ENCODE measurements around the gene RANBP3.

RANBP3 gene

GRCh38 chr19:5921516-5922160 is 56.3 kb downstream of the RANBP3 start:
- DNase-seq, result no peak

- DNase-seq, result no peak
Observed at GRCh38 chr19:5918463-5919079, 59.4 kb downstream of the RANBP3 start.

GRCh38 chr19:5917431-5918107 is 60.4 kb downstream of the RANBP3 start:
- DNase-seq, result no peak

GRCh38 chr19:5916181-5916708 is 61.7 kb downstream of the RANBP3 start:
- no peak for DNase-seq

GRCh38 chr19:5915782-5916165 is 62.2 kb downstream of the RANBP3 start:
- DNase-seq, result no peak

GRCh38 chr19:5914946-5915781 is 62.8 kb downstream of the RANBP3 start:
- no peak for DNase-seq

- no peak for DNase-seq
Observed at GRCh38 chr19:5914358-5914774, 63.6 kb downstream of the RANBP3 start.

- DNase-seq, result no peak
Observed at GRCh38 chr19:5913739-5914357, 64.1 kb downstream of the RANBP3 start, which contains the start of gene CAPS. CAPS (plus strand) TSS chr19:5914254; CDS start chr19:5914407, 153 bp downstream.

GRCh38 chr19:5911366-5911765 is 66.6 kb downstream of the RANBP3 start:
- DNase-seq, result no peak

GRCh38 chr19:5910638-5910907 is 67.4 kb downstream of the RANBP3 start:
- no peak for DNase-seq

- peak; percentile 17 to 65 for DNase-seq
Observed at GRCh38 chr19:5908773-5909442, 69.0 kb downstream of the RANBP3 start.

- DNase-seq, result peak; percentile 85 to 92
Observed at GRCh38 chr19:5907241-5907640, 70.7 kb downstream of the RANBP3 start.

GRCh38 chr19:5905114-5905778 is 72.7 kb downstream of the RANBP3 start:
- DNase-seq, result no peak

- peak; percentile 100 for DNase-seq
Observed at GRCh38 chr19:5904352-5905113, 73.4 kb downstream of the RANBP3 start, which contains the start of gene VMAC. VMAC (plus strand) TSS chr19:5904872; CDS start chr19:5904891, 19 bp downstream.

- peak; percentile 96 to 97 for DNase-seq
Observed at GRCh38 chr19:5903624-5904351, 74.2 kb downstream of the RANBP3 start, which contains the start of gene NDUFA11. NDUFA11 (minus strand) TSS chr19:5903790; CDS start chr19:5903708, 82 bp downstream.

- peak; percentile 28 to 36 for DNase-seq
Observed at GRCh38 chr19:5903056-5903623, 74.8 kb downstream of the RANBP3 start.

- no peak for DNase-seq
Observed at GRCh38 chr19:5900976-5901375, 77.0 kb downstream of the RANBP3 start.

GRCh38 chr19:5899728-5900526 is 78.0 kb downstream of the RANBP3 start:
- no peak for DNase-seq

All from inflammatory macrophage (primary cell).